Measurements from ENCODE around the gene ATF6.
A peak's percentile ranks its signal among the peaks of the same experiment; 100 is the strongest.

The ATF6 gene

DNA sequence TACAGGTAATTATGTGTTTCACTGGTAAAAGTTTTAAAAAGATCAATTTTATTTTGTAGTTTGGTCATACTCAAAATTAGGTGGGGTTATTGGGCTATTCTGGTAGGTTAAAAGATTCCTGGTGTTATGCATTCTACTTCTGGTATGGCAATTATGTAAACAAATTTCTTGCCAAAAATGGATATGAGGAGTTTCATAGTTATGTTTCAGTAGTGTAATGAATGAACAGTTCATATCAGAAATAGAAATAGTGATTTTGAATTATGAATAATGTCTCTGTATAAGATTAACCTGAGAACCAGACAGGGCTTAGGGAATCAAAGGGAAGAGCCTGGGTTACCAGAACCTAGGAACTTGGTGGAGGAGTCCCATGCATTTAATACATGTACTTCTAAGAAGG lies 15.9 kb downstream of the ATF6 start:
- peak overlapping the region; percentile 2; the same call in 1 of the 2 replicates for H3K4me2 ChIP-seq
- H3K79me2 ChIP-seq (ENCODE audit: insufficient read depth, low read depth), result peaks cover 38% of the 10 kb centered on the region
- H3K27me3 ChIP-seq (ENCODE audit: insufficient read depth, low read depth), result no peaks in the 10 kb centered on the region
- H3K27ac ChIP-seq, result no peak overlapping the region
- peaks cover 27% of the 10 kb centered on the region for H3K4me1 ChIP-seq (ENCODE audit: low read depth, poor library complexity, severe bottlenecking)
- H3K9ac ChIP-seq, result no peak overlapping the region
- no peaks in the 10 kb centered on the region for H4K20me1 ChIP-seq (ENCODE audit: insufficient read depth)
- H2AFZ ChIP-seq (ENCODE audit: low read depth), result no peak overlapping the region
- TF ChIP-seq, protein P1, sequence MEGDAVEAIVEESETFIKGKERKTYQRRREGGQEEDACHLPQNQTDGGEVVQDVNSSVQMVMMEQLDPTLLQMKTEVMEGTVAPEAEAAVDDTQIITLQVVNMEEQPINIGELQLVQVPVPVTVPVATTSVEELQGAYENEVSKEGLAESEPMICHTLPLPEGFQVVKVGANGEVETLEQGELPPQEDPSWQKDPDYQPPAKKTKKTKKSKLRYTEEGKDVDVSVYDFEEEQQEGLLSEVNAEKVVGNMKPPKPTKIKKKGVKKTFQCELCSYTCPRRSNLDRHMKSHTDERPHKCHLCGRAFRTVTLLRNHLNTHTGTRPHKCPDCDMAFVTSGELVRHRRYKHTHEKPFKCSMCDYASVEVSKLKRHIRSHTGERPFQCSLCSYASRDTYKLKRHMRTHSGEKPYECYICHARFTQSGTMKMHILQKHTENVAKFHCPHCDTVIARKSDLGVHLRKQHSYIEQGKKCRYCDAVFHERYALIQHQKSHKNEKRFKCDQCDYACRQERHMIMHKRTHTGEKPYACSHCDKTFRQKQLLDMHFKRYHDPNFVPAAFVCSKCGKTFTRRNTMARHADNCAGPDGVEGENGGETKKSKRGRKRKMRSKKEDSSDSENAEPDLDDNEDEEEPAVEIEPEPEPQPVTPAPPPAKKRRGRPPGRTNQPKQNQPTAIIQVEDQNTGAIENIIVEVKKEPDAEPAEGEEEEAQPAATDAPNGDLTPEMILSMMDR (conservative IDR thresholded peaks at IDR 0.05; ENCODE audit: low read depth, low read length), result no peak
- no peak overlapping the region for H3K4me3 ChIP-seq (IDR thresholded peaks at IDR 0.05; ENCODE audit: insufficient read depth, low read depth, low read length)
- H3K36me3 ChIP-seq (ENCODE audit: insufficient read depth), result no peaks in the 10 kb centered on the region

DNA sequence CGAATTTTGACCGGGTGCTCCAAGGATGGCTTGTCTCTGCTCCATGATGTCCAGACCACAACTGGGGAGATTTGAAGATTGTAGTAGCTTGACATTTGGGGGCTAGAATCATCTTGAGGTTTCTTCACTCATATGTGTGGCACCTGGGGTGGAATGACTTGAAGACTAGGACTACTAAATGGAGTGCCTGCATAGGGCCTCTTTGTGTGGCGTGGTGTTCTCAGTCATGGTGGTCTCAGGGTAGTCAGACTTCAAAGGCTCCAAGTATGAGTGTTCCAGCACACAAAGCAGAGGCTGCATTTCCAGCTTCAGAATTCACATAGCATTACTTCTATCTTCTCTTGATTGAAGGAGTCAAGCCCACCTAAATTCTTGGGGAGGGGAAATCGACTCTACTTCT lies 16.8 kb downstream of the ATF6 start:
- Histone ChIP-seq H3K27me3 (ENCODE audit: insufficient read depth, low read depth) (no peaks in the 10 kb centered on the region), H3K9ac (no peak overlapping the region), H2AFZ (ENCODE audit: low read depth) (no peak overlapping the region), H3K27ac (no peak overlapping the region), H3K4me3 (IDR thresholded peaks at IDR 0.05; ENCODE audit: insufficient read depth, low read depth, low read length) (no peak overlapping the region), H3K79me2 (ENCODE audit: insufficient read depth, low read depth) (peaks cover 29% of the 10 kb centered on the region), H3K36me3 (ENCODE audit: insufficient read depth) (no peaks in the 10 kb centered on the region; the same call in 1 of the 2 replicates), H3K4me1 (ENCODE audit: low read depth, poor library complexity, severe bottlenecking) (peaks cover 21% of the 10 kb centered on the region), H3K4me2 (no peak overlapping the region), H4K20me1 (ENCODE audit: insufficient read depth) (no peaks in the 10 kb centered on the region)
- TF ChIP-seq, protein P1 (conservative IDR thresholded peaks at IDR 0.05; ENCODE audit: low read depth, low read length), result no peak

DNA sequence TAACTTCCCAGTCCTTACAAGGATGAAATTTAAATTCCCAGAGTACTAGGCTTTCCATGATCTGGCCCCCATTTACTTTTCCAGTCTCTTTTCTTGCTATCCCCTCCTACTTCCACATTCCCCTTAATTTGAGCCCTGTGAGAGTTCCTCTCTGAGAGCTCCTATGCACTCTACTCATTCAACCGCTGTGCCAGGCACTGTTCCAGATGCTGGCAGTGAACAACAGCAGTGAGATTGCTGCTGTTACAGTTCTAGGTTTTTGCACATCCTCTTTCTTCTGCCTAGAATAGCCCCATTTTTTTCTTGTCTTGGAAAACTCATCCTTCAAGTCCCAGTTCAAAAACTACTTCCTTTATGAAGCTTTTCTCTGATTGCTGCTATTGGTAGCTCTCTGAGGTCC lies 18.8 kb downstream of the ATF6 start:
- no peak overlapping the region for H3K9ac ChIP-seq
- H4K20me1 ChIP-seq (ENCODE audit: insufficient read depth), result no peaks in the 10 kb centered on the region
- TF ChIP-seq, protein P1 (conservative IDR thresholded peaks at IDR 0.05; ENCODE audit: low read depth, low read length), result no peak
- H3K27ac ChIP-seq, result peak overlapping the region; percentile 5; the same call in 1 of the 2 replicates
- H3K4me3 ChIP-seq (IDR thresholded peaks at IDR 0.05; ENCODE audit: insufficient read depth, low read depth, low read length), result no peak overlapping the region
- no peak overlapping the region for H3K4me2 ChIP-seq
- H3K4me1 ChIP-seq (ENCODE audit: low read depth, poor library complexity, severe bottlenecking), result peaks cover 17% of the 10 kb centered on the region
- no peak overlapping the region for H2AFZ ChIP-seq (ENCODE audit: low read depth)
- H3K36me3 ChIP-seq (ENCODE audit: insufficient read depth), result no peaks in the 10 kb centered on the region; the same call in 1 of the 2 replicates
- no peaks in the 10 kb centered on the region for H3K27me3 ChIP-seq (ENCODE audit: insufficient read depth, low read depth)
- H3K79me2 ChIP-seq (ENCODE audit: insufficient read depth, low read depth), result peaks cover 8% of the 10 kb centered on the region

DNA sequence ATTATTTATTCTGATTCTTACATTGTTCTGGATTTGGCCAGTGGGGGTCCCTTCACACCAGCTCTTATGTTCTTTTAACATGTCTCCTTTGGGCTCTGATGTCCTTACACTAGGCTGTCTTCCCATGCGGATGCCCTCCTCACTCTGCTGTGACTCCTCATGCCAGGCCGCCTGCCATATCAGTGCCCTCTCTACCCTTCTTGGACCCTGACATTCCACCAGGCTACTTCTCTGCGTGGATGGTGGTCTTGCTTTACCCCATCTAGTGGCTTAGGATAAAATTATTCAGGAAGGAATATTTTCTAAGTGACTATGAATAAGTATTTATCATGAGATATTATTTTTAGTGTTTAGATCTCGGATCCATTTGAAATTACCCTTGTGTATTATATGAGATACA lies 21.2 kb downstream of the ATF6 start:
- no peak overlapping the region for H3K9ac ChIP-seq
- H3K27ac ChIP-seq, result no peak overlapping the region
- H3K4me2 ChIP-seq, result no peak overlapping the region
- H3K79me2 ChIP-seq (ENCODE audit: insufficient read depth, low read depth), result no peaks in the 10 kb centered on the region
- H3K4me3 ChIP-seq (IDR thresholded peaks at IDR 0.05; ENCODE audit: insufficient read depth, low read depth, low read length), result no peak overlapping the region
- no peaks in the 10 kb centered on the region for H4K20me1 ChIP-seq (ENCODE audit: insufficient read depth)
- H3K4me1 ChIP-seq (ENCODE audit: low read depth, poor library complexity, severe bottlenecking), result peaks cover 21% of the 10 kb centered on the region
- no peak overlapping the region for H2AFZ ChIP-seq (ENCODE audit: low read depth)
- TF ChIP-seq, protein P1 (conservative IDR thresholded peaks at IDR 0.05; ENCODE audit: low read depth, low read length), result peak; percentile 36; the same call in 1 of the 2 replicates
- no peaks in the 10 kb centered on the region; the same call in 1 of the 2 replicates for H3K36me3 ChIP-seq (ENCODE audit: insufficient read depth)
- H3K27me3 ChIP-seq (ENCODE audit: insufficient read depth, low read depth), result no peaks in the 10 kb centered on the region

All from KMS-11 (cell line).